Measurements from ENCODE around the gene CLTB. TPM values are rescaled to one million over a fixed set of nuclear protein-coding genes. Genes with fewer than 3 reads are reported as not detected.

The CLTB gene
- total RNA-seq, 1 donor from 2014 or later = 38.1 TPM

DNA sequence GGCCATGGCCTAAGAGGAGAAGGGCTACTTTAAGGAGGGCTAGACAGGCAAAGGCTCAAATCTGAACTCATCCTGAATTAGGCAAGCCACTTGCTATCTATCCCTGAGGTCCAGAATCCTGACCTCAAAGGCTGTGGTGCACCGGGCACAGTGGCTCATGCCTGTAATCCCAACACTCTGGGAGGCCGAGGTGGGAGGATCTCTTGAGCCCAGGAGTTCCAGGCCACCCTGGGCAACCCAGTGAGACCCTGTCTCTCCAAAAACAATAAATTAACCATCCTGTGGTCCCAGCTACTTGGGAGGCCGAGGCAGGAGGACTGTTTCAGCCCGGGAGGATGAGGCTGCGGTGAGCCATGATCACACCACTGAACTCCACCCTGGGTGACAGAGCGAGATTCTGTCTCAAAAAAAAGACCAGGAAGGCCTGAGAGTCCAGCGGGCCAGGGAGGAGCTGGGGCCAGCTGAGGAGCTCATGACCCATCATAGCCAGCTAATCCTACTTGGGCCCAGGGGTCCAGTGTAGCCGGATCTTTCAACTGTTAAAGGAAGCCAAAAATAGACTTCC is 31.9 kb downstream of the CLTB start:
- Mint-ChIP-seq H3K4me1 (ENCODE audit: unreplicated experiment) (peaks cover 11% of the 10 kb centered on the region), H3K27me3 (no peaks in the 10 kb centered on the region), H3K27ac (no peak overlapping the region), H3K36me3 (peaks cover 13% of the 10 kb centered on the region), H3K4me3 (no peak overlapping the region), H3K9me3 (no peaks in the 10 kb centered on the region)
- no peak for DNase-seq (ENCODE audit: extremely low spot score, unreplicated experiment)
- TF ChIP-seq CTCF (conservative IDR thresholded peaks at IDR 0.05) = no peak

DNA sequence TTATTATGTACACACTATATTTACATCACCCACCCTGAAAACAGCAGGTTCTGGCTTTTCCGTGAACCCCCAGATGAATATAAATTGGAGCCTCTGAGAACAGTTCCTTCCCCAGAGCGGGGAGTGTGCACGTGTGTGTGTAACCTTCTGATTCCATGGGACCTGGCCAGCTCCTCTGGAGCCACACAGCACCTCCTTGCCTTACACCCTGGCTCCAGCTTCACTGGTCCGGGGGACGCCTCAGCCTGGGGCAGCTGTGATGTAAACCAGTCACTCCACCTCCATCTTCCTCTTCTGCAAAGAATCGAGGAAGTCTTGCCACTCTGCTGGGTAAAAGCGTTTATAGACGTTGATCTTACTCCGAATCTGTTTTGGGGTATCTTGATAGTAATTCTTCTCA is 32.4 kb downstream of the CLTB start:
- H3K27me3 Mint-ChIP-seq = no peaks in the 10 kb centered on the region

GRCh38 chr5:176383248-176383905 is 33.0 kb downstream of the CLTB start:
- Mint-ChIP-seq H3K27ac (no peak overlapping the region), H3K27me3 (no peaks in the 10 kb centered on the region), H3K4me1 (ENCODE audit: unreplicated experiment) (peaks cover 11% of the 10 kb centered on the region), H3K9me3 (no peaks in the 10 kb centered on the region), H3K36me3 (peaks cover 13% of the 10 kb centered on the region), H3K4me3 (no peak overlapping the region)
- TF ChIP-seq CTCF (conservative IDR thresholded peaks at IDR 0.05) = no peak
- no peak for DNase-seq (ENCODE audit: extremely low spot score, unreplicated experiment)

More for the DNA sequence above, 32.4 kb downstream of the CLTB start:
- Mint-ChIP-seq H3K4me1 (ENCODE audit: unreplicated experiment) (peaks cover 11% of the 10 kb centered on the region), H3K36me3 (peaks cover 13% of the 10 kb centered on the region), H3K27ac (no peak overlapping the region), H3K4me3 (no peak overlapping the region), H3K9me3 (no peaks in the 10 kb centered on the region)
- no peak for TF ChIP-seq CTCF (conservative IDR thresholded peaks at IDR 0.05)
- DNase-seq (ENCODE audit: extremely low spot score, unreplicated experiment) = no peak

DNA sequence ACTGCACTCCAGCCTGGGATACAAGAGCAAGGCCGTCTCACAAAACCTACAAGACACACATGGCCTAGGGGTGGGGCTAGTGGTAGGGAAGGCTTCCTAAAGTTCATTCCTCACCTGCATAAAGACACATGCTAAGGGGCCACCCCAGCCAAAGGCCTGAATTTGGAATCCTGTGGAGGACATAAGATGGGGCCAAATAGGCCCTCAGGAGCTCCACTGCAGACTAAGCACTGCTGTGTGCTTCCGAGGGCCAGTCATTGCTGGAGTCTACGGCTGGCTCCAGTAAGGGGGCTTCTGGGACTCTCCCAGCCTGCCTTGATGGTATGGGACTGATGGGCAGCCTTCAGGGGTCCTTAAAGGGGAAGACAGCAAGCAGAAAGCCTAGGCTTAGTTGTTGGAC is 33.6 kb downstream of the CLTB start:
- Mint-ChIP-seq H3K27me3 (no peaks in the 10 kb centered on the region), H3K4me1 (ENCODE audit: unreplicated experiment) (peaks cover 11% of the 10 kb centered on the region), H3K27ac (no peak overlapping the region), H3K9me3 (no peaks in the 10 kb centered on the region), H3K36me3 (peaks cover 13% of the 10 kb centered on the region), H3K4me3 (no peak overlapping the region)
- no peak for TF ChIP-seq CTCF (conservative IDR thresholded peaks at IDR 0.05)
- no peak for DNase-seq (ENCODE audit: extremely low spot score, unreplicated experiment)

- peaks cover 13% of the 10 kb centered on the region for H3K36me3 Mint-ChIP-seq
- peaks cover 11% of the 10 kb centered on the region for H3K4me1 Mint-ChIP-seq (ENCODE audit: unreplicated experiment)
- no peaks in the 10 kb centered on the region for H3K27me3 Mint-ChIP-seq
- H3K27ac Mint-ChIP-seq = no peak overlapping the region
- no peak overlapping the region for H3K4me3 Mint-ChIP-seq
- no peak for DNase-seq (ENCODE audit: extremely low spot score, unreplicated experiment)
- TF ChIP-seq CTCF (conservative IDR thresholded peaks at IDR 0.05) = no peak
- H3K9me3 Mint-ChIP-seq = no peaks in the 10 kb centered on the region
These were observed 34.4 kb downstream of the CLTB start for GRCh38 chr5:176381979-176382378.
